A673 (cell line): Measurements from ENCODE around the gene VAT1L.

Experiments used
- EZH2 ChIP-seq: fragments of 200-600 bp; sonication (generic); IDR thresholded peaks from 2 replicates; pipeline ENCODE4 v1.6.1; 2017; ENCODE audit warnings: borderline replicate concordance, low read depth, mild to moderate bottlenecking, mixed read lengths, antibody characterized with exemption, low read length; ENCODE audit not compliant: poor library complexity, severe bottlenecking
- TF ChIP-seq, protein P1 (sequence below): fragments of 300-800, 200-600 bp; sonication (generic); conservative IDR thresholded peaks from 2 replicates; pipeline ENCODE4 v1.5.1; 2017; ENCODE audit warnings: low read depth, mild to moderate bottlenecking, antibody characterized with exemption, low read length, moderate library complexity, mixed read lengths

GRCh38 chr16:77843405-77843804 is 55.0 kb downstream of the VAT1L start:
- TF ChIP-seq, protein P1, sequence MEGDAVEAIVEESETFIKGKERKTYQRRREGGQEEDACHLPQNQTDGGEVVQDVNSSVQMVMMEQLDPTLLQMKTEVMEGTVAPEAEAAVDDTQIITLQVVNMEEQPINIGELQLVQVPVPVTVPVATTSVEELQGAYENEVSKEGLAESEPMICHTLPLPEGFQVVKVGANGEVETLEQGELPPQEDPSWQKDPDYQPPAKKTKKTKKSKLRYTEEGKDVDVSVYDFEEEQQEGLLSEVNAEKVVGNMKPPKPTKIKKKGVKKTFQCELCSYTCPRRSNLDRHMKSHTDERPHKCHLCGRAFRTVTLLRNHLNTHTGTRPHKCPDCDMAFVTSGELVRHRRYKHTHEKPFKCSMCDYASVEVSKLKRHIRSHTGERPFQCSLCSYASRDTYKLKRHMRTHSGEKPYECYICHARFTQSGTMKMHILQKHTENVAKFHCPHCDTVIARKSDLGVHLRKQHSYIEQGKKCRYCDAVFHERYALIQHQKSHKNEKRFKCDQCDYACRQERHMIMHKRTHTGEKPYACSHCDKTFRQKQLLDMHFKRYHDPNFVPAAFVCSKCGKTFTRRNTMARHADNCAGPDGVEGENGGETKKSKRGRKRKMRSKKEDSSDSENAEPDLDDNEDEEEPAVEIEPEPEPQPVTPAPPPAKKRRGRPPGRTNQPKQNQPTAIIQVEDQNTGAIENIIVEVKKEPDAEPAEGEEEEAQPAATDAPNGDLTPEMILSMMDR, result no peak
- TF ChIP-seq EZH2, result no peak
